GM21390 (cell line): Measurements from ENCODE around the gene MPHOSPH9.
"Not testable (repeated sequence)": the region's sequence is repeated elsewhere in the genome, so short reads cannot be mapped to it uniquely, and the experiment has no call there.

ENCODE experiments used
- ATAC-seq: cut with Tn5 transposase; IDR thresholded peaks from one replicate; pipeline ENCODE4 v1.9.1; 2021; ENCODE audit not compliant: unreplicated experiment

MPHOSPH9 gene

DNA sequence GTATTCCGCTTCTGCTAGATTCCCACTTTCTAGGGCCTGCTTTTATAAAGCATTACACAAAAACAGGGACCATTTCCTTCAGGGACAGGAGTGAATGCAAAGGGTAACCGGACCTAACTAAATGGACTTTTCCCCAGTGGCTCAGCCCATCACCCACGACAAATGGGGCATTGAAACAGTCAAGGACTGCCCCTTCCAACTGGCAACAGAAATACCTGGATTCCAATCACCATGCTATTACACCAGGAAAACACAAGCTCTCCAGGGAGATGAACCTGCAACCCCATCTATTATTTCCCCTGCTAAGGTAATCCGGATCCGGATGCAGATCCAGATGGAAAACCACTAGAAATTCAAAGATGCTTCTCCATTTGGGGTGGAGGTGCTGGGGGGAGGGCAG is 1.0 kb downstream of the MPHOSPH9 start:
- ATAC-seq = no peak

DNA sequence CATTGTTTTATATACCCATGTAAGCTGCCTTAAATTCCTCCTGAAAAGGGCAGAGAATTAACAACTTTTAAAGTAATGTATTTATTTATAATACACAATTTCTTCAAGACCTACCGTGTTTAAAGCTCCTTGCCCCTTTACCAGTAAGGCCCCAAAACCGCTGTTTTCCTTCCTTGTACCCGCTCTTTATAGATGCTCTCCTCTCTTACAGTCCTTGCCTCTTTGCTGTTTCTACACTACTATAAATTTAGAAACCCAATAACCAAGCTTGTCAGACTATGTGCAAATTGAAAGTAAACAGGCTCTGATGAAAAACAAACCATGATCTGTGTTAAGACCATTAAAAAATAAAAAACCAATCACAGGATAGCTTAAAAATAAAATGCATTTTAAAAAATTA is 3.9 kb downstream of the MPHOSPH9 start:
- ATAC-seq = no peak

DNA sequence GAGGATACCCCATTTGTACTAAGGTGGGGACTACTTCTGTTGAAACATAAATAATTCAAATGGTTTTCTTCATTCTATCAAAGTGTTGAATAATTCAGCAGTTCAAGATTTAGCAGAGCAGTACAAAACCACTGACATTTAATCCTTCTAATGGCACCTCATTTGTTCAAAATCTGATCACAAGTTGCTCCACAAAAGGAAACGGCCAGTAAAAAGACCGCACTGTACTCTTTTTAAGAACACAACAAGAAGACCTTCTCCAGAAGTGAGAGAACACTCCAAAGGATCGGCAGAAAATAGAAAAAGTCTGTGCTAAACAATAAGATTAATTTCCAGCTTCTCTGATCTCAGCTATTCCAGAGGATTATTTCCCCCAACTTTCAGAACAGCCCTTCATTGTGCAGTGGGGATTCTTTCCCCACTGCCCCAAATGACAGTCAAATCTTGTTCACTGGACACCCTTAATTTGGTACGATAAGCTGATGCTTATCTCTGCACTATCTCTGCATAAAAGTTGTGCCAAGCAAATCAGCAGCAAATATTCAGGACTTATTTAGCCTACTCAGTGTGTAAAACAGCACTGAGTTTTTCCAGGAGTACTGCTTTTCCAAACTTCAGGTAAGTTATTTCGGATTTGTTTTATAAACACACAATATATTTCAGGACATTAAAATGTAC is 5.2 kb downstream of the MPHOSPH9 start:
- no peak for ATAC-seq

DNA sequence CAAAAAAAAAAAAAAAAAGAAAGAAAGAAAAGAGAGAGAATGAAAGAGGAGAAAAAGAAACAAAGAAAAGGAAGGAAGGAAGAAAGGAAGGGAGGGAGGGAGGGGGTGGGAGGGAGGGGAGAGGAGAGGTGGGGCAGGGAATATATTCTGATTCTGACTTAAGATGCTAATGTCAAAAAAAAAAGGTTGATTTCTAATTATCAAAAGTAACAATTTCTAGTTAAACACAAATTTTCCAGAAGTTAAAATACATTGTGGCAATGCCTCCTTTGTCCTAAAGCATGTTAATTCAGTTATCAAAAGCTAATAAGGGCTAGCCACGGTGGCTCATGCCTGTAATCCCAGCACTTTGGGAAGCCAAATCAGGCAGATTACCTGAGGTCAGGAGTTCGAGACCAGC is 7.5 kb downstream of the MPHOSPH9 start:
- no peak for ATAC-seq

DNA sequence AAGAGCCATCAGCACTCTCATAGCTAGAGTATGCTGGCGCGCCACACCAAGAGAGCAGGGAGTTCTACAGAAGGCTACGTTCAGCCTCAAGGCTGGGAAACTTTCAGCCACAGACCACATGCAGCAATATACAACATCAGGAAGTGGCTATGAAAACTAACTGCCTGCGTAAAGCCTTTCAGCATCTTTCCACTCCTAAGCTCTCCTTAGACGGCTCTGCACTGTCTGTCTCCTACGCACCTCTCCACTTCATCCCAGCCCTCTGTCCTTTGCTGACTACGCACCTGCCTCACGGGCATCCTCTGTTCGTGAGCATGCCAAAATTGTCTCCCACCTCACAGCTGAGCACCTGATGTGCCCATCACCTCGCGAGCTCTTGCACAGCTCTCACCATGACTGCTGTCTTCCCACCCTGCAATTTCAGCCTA is 9.7 kb downstream of the MPHOSPH9 start:
- ATAC-seq = no peak

DNA sequence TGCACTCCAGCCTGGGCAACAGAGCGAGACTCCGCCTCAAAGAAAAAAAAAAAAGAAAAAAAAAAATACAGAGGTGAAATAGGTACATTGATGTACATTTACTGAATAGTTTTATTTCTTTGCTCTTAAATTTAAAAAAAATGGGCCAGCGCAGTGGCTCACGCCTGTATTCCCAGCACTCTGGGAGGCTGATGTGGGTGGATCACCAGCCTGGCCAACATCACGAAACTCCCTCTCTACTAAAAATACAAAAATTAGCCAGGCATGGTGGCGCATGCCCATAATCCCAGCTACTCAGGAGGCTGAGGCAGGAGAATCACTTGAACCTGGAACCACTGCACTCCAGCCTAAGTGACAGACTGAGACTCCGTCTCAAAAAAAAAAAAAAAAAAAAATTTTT is 25.1 kb downstream of the MPHOSPH9 start:
- not testable (repeated sequence) for ATAC-seq

DNA sequence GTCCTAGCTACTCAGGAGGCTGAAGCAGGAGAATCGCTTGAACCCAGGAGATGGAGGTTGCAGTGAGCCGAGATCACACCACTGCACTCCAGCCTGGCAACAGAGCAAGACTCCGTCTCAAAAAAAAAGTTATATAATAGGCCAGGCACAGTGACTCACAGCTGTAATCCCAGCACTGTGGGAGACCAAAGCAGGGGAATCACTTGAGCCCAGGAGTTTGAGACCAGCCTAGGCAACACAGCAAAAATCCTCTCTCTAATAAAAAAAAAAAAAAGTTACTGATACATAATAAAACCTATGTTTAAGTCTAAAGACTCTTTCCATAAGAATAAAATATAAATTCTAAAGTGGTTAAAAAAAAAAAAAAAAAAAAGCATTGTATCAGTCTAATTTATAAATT is 26.1 kb downstream of the MPHOSPH9 start:
- ATAC-seq = not testable (repeated sequence)

DNA sequence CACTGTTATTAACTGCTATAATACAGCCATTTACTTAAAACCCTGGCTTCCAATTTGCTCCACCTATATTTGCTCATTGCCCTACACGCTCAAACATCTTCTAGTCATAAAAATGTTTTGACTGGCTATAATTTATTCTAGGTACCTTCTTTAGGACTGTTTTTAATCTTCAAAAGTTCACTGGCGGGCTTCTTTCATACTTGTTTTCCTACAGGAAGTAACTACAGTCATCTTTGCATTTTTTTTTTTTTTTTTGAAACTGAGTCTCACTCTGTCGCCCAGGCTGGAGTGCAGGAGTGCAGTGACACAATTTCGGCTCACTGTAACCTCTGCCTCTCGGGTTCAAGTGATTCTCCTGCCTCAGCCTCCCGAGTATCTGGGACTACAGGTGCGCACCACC is 32.5 kb downstream of the MPHOSPH9 start:
- ATAC-seq = no peak

DNA sequence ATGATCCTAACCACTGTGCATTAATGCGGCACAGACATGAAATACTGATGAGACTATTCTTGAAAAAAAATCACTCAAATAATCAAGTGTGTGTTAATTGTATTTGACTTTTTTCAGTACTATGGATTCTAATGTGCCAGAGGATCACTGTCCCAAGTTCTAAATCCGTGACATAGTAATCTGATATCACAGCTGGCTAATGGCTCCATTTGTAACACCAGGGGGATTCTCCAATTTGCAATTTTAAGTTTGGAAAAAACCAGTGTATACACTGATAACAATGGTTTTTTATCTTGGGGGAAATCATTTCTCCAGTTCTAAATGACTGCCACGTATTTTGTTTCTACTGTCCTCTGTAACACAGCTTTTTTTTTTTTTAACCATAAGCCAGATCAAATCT is 33.0 kb downstream of the MPHOSPH9 start:
- no peak for ATAC-seq

DNA sequence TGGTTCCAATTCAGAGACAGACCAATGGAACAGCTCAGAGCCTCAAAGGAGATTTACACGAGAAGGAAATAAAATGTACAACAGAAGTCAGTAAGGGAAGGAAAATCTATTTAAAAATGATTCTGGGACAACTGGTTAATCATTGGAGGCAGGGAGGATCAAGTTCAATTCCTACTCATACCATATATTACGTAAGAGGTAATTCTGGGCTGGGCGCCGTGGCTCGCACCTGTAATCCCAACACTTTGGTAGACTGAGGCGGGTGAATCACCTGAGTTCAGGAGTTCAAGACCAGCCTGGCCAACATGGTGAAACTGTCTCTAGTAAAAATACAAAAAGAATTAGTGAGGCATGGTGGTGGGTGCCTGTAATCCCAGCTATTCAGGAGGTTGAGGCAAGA is 45.3 kb downstream of the MPHOSPH9 start:
- no peak for ATAC-seq

DNA sequence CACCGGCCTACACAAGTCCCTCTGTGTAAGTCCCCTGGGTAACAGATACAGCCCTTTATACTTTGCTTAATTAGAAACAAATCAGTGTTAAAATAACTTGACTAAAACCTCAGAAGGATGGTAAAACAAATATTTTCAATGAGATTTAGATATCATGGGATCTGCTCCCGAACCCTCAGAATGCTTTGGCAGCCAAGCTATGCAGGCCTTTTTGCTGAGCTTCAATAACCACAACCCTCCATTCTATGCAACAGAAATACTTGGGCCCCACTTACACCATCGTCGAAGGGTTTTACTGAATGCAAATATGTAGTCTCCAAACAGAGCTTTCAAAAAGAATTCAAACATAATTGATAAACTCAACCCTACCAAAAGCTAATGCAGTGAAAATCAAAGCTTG is 52.8 kb downstream of the MPHOSPH9 start:
- ATAC-seq = no peak

DNA sequence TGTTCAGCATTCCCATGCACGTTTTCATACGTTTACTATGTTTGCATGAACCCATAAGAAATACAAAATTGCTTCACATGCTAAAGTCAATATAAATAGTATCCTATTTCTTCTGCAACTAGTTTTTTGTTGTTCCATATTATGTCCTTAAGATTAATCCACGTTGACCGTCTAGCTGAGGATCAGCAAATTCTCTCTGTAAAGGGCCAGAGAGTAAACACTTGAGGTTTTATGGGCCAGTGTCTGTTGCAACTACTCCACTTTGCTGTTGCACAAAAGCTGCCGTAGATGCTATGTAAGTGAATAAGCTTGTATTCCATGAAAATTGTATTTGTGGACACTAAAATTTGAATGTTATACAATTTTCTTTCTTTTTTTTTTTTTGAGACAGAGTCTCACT is 61.0 kb downstream of the MPHOSPH9 start:
- no peak for ATAC-seq

DNA sequence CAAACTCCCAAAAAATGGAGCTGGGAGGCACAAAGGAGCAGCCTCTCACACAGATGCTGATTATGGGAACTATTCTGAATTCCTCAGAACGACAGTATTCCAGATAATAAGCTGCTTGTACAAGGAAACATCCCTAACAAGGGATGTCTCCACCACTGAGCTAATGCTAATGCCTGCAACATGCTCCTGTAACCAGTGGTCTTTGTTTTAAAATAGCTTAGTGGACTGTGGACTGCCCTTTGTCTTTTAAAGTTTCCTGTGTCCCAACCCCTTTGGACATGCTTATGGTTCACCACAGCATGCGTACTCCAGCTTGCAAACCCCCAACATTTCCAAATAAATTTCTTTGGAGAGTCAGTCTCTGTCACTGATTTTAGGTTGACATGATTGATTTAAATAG is 65.6 kb downstream of the MPHOSPH9 start:
- ATAC-seq = no peak

DNA sequence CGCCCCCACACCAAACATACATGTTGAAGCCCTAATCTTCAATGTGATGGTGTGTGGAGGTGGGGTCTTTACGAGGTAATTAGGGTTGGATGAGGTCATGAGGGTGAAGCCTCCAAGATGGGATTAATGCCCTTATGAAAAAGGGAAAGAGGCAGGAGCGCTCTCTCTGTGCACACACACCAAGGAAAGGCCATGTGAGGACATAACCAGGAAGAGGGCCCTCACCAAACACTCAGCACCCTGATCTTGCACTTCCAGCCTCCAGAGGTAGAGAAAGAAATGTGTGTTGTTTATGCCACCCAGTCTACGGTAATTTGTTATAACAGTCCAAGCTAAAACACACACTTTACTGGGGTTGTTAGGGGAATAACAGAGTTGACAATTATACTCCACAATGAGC is 67.4 kb downstream of the MPHOSPH9 start:
- no peak for ATAC-seq

DNA sequence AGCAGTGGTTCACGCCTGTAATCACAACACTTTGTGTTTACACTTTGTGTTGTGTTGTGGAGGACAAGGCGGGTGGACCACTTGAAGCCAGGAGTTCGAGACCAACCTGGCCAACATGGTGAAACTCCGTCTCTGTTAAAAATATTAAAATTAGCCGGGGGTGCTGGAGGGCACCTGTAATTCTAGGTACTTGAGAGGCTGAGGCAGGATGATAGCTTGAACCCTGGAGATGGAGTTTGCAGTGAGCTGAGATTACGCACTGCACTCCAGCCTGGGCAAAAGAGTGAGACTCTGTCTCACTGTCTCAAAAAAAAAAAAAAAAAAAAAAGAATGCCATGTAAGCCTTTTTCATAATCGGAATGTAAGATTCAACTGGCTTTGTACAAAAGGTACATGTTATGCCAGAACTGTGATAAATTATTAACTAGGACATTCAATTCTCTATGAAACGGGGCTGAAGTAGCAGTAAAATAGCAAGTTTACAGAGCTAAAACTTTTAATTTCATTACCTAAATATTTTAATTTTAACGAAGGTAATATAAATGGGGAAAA is 68.2 kb downstream of the MPHOSPH9 start:
- no peak for ATAC-seq

DNA sequence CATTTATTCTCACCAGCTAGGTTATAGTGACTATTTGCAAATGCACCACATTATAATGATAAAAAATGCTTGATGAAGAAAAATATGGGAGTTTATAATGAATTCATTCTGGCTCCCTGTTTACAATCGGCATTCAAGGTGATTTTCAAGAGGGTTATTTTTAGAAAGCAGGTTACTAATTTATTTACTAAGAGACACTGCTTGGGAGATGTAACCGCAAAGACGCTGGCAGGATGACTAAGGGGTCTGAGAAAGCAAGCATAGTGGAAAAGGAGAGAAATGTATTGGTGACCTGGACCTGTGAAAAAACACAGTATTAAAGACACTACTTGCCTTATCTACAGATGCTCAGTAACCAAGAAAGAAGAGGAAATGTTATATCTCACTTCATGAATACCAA is 68.7 kb downstream of the MPHOSPH9 start:
- no peak for ATAC-seq

DNA sequence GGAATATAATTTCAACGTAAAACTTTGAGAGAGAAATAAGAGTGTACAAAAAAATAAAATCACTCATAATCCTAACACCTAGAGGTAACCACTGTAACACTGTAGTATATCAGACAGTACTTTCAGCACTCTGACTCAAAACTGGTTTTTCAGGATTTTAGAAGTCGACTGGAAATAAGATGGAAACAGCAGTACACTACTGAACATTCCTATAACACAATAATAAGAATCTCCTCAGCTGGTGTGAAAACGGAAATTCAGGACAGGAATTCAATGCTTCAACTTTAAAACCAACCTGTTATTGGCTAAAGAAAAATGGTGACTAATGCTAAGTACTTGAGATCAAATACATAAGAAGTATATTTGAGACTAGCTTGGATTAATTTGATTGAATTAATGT is 69.7 kb downstream of the MPHOSPH9 start:
- ATAC-seq = no peak

DNA sequence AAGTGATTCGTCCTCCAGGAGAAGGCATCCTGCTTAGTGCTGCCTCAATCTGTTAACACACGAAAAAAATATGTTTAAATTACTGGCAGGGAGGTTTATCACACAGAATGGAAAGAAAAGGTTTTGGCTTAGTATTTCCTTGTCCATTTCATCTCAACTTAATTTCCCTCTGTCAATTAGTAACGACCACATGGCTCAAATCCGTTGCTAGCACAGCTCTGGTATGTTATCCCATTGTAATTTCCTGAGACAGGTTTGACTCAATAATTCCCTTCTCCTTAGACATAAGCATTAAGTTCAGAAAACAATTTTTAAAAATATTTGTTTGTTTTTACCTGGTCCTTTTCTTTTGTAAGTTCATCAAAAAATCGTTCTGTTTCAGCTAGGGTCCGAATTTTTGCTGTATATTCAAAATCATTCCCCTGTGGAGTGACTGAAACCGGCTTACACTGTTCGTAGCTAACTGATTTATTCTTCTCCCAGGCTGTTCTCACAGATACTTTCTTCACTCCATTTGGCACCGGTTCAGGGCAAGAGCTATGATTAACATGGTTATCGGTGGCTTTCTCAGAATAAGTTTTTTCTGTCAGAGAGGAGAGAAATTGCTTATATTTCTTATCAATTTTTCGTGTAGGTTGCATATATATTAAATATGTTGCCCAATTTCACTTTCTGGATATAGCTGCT is 72.0 kb downstream of the MPHOSPH9 start:
- ATAC-seq = no peak

DNA sequence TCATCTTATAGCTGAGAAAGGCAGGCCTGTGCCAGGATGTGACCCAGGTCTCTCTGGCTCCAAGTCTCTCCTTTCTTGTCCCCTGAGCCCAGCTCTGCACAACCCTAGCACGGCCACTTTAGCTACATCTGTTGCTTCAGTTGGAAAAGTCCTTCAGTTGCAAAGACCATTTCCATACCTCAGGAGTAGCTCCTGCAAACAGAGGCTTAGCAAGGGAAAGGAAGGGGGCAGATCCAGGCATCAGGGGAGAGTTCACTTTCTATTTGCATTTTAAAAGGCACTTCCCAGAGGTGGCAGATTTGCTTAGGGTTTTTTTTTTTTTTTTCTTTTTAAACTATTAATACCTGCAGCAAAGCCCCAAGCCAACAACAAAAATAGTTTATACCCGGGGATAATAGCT is 79.0 kb downstream of the MPHOSPH9 start:
- ATAC-seq = no peak

DNA sequence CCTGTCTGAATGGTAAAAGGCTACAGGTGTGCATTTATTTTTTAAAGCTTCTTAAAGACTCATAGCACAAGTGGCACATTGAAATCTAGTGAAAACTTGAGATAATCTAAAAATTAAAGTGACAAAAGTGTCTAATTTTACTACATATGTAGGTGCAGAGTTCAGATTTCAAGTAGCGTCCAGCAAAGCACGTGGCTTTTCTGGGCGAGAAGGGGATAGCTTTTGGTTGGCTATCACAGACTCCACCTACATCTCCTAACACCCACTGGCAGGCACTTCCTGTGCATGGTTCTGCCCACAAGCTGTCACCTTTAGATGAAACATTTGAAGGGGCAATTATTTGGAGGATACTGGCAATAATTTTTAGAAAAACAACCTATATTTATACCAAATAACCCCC is 80.1 kb downstream of the MPHOSPH9 start:
- no peak for ATAC-seq

DNA sequence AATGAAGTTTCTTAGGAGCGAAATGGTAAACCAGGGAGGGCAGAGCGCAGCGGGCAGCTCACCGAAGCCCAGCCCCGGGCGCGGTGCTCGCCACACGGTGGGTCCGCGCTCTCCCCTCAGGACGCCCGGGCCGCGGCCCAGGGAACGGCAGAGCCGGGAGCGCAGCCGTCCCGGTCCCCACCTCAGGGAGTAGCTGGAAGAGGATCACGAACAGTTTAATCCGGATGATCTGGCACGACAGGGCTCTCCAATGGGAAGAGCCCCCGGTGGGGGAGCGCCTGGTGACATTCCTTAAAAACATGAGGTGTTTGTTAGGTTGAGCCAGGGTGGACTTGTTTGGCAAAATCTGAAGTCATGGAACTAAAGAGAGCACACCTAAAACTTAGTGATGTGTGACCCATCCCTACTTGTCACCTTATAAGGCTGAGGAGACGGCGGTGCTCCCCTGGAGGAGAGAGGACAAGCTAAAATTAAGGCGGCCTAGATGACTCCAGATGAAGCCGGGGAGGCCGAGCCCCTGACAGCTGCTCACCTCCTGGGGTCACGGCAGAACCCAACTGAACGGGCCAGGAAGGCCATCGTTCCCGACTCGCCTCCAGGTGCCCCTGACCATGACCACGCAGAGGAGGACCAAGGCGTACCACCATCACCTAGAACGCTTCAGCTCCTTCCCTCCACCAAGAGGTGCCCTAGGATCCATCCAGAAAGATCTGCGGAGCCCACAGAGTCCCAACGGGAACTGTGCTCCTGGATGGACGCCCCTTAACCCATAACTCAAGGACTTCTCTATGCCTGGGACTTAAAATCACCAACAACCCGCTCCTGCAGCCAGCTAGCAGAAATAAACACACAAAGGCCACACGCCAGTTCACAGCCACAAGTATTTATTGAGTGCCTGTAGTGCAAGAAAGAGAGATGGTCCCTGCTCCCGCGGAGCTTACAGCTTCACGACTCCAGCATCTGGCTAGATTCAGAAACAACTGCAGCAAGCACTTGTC is 81.2 kb downstream of the MPHOSPH9 start:
- ATAC-seq = peak; percentile 20
